Endothelial cell of umbilical vein (primary cell): ENCODE data around the gene CADPS. TPM values are rescaled to one million over a fixed set of nuclear protein-coding genes. Genes with fewer than 3 reads are reported as not detected.

ENCODE experiments used
- BruUV-seq: library from RNA; stranded (reverse); fragments of 400-500 nt; replicated peaks from 2 replicates; lab custom pipeline; 2021; lab: Mats Ljungman, UMichigan
- CTCF ChIA-PET: fragments of 300-600, 350-600 bp; sonication (Branson Sonifier 250); formaldehyde crosslinking; loops from one replicate; lab custom pipeline; 2021; ENCODE audit warnings: antibody characterized with exemption, inconsistent platforms; lab: Charles Lee
- POLR2A ChIA-PET: fragments of 300-600, 350-600 bp; sonication (Branson Sonifier 250); formaldehyde crosslinking; loops from one replicate; lab custom pipeline; 2021; ENCODE audit warnings: antibody characterized with exemption, inconsistent platforms; lab: Charles Lee
- DNase-seq: peaks from one replicate; pipeline ENCODE4 v3.0.0-alpha.2; 2011; ENCODE audit warnings: low read depth, low spot score
- FAIRE-seq: peaks from 2 replicates; lab custom pipeline; 2011; peaks lifted over from hg19 to GRCh38; lab: Jason Lieb, UNC
- H2AFZ ChIP-seq: 2 replicates; pipeline ENCODE4 v1.6.0; 2012; ENCODE audit warnings: low read depth, low read length, control low read depth, inconsistent platforms
- H3K27ac ChIP-seq: 2 replicates; pipeline ENCODE4 v1.5.1; 2011; ENCODE audit warnings: low read depth, mild to moderate bottlenecking, control low read depth, low read length, moderate library complexity; ENCODE audit not compliant: insufficient read depth
- H3K27me3 ChIP-seq, 2 experiments: 2 replicates each; pipeline versions ENCODE4 v1.6.0 to v1.6.1; 2011; ENCODE audit warnings: low read length in 2 of 2, mixed read lengths in 1 of 2; ENCODE audit not compliant: control insufficient read depth in 2 of 2, insufficient read depth in 2 of 2
- H3K36me3 ChIP-seq, 2 experiments: 2 replicates in 1 of 2; 3 replicates in 1 of 2; pipeline ENCODE4 v1.5.1; 2011; ENCODE audit warnings: low read length in 2 of 2, mild to moderate bottlenecking in 1 of 2, moderate library complexity in 1 of 2; ENCODE audit not compliant: control insufficient read depth in 2 of 2, insufficient read depth in 2 of 2; ENCODE audit errors: extremely low read depth in 1 of 2
- H3K4me1 ChIP-seq: 3 replicates; pipeline ENCODE4 v1.5.1; 2011; ENCODE audit warnings: mild to moderate bottlenecking, low read length; ENCODE audit not compliant: control insufficient read depth, insufficient read depth; ENCODE audit errors: extremely low read depth
- H3K4me2 ChIP-seq: 2 replicates; pipeline ENCODE4 v1.6.1; 2011; ENCODE audit warnings: low read length, control low read depth, mixed read lengths; ENCODE audit not compliant: insufficient read depth
- H3K4me3 ChIP-seq, 3 experiments: fragments of 200-600 bp in 1 of 3; sonication (generic), shearing (Covaris generic) in 1 of 3; replicated peaks in 1 of 3; 2 replicates each; pipeline ENCODE4 v1.5.1; 2011 to 2016; ENCODE audit warnings: control low read depth in 3 of 3, low read length in 3 of 3, mild to moderate bottlenecking in 2 of 3, inconsistent platforms in 1 of 3, low read depth in 1 of 3, moderate library complexity in 1 of 3; ENCODE audit not compliant: insufficient read depth in 1 of 3
- H3K79me2 ChIP-seq: 2 replicates; pipeline ENCODE4 v1.6.0; 2012; ENCODE audit warnings: low read length, inconsistent platforms; ENCODE audit not compliant: control insufficient read depth, insufficient read depth
- H3K9ac ChIP-seq: replicated peaks from 2 replicates; pipeline ENCODE3; 2011; ENCODE audit warnings: low read length, control low read depth; ENCODE audit not compliant: insufficient read depth; ENCODE audit errors: extremely low read depth
- H3K9me1 ChIP-seq: replicated peaks from 3 replicates; pipeline ENCODE4 v1.6.0; 2011; ENCODE audit warnings: mild to moderate bottlenecking, low read length; ENCODE audit not compliant: control insufficient read depth, insufficient read depth; ENCODE audit errors: extremely low read depth
- H3K9me3 ChIP-seq: replicated peaks from 2 replicates; pipeline ENCODE4 v1.5.1; 2012; ENCODE audit warnings: low read length, inconsistent platforms; ENCODE audit not compliant: control insufficient read depth, insufficient read depth
- H4K20me1 ChIP-seq: replicated peaks from 2 replicates; pipeline ENCODE3; 2011; ENCODE audit warnings: mild to moderate bottlenecking, low read length; ENCODE audit not compliant: control insufficient read depth, insufficient read depth; ENCODE audit errors: extremely low read depth
- CTCF ChIP-seq, 2 donors: IDR thresholded peaks; 1 replicate in 1 of 2; 2 replicates in 1 of 2; pipeline ENCODE4 v1.5.1; 2011; ENCODE audit warnings: low read length in 2 of 2, mild to moderate bottlenecking in 2 of 2, moderate library complexity in 2 of 2, control low read depth in 1 of 2, inconsistent platforms in 1 of 2, low read depth in 1 of 2; ENCODE audit not compliant: insufficient read depth in 1 of 2; ENCODE audit errors: extremely low read depth in 1 of 2
- EZH2 ChIP-seq: IDR thresholded peaks from 2 replicates; pipeline ENCODE4 v1.6.1; 2012; ENCODE audit warnings: borderline replicate concordance, low read depth, mild to moderate bottlenecking, moderate library complexity, low read length, inconsistent platforms; ENCODE audit not compliant: severe bottlenecking
- FOS ChIP-seq: IDR thresholded peaks from 2 replicates; pipeline ENCODE4 v1.6.1; 2011; ENCODE audit warnings: mild to moderate bottlenecking, low read length, moderate library complexity, borderline replicate concordance; ENCODE audit not compliant: insufficient read depth
- GATA2 ChIP-seq: IDR thresholded peaks from 2 replicates; pipeline ENCODE4 v1.7.0; 2011; ENCODE audit warnings: low read depth, mild to moderate bottlenecking, moderate library complexity, mixed read lengths, low read length; ENCODE audit not compliant: insufficient read length, insufficient read depth
- JUN ChIP-seq: IDR thresholded peaks from 2 replicates; pipeline ENCODE4 v1.6.1; 2011; ENCODE audit warnings: borderline replicate concordance, low read depth; ENCODE audit not compliant: insufficient read length, insufficient read depth
- MAX ChIP-seq: IDR thresholded peaks from 2 replicates; pipeline ENCODE4 v1.6.1; 2011; ENCODE audit not compliant: insufficient read depth, insufficient read length
- MYC ChIP-seq: IDR thresholded peaks from one replicate; pipeline ENCODE4 v1.6.1; 2011; ENCODE audit warnings: mild to moderate bottlenecking, low read depth, low read length
- POLR2A ChIP-seq: IDR thresholded peaks from 2 replicates; pipeline ENCODE4 v1.6.1; 2012; ENCODE audit warnings: low read depth, mild to moderate bottlenecking, control low read depth, low read length
- POLR2AphosphoS5 ChIP-seq: IDR thresholded peaks from 2 replicates; pipeline ENCODE4 v1.6.1; 2012; ENCODE audit warnings: low read depth, mild to moderate bottlenecking, control low read depth, low read length, moderate library complexity; ENCODE audit not compliant: insufficient read depth
- dilution Hi-C: fragments of 300-500 bp; cut with MboI; formaldehyde crosslinking; loops from one replicate; pipeline ENCODE4 v1.15.0; 2019; ENCODE audit warnings: low sequenced_read_pairs; ENCODE audit not compliant: extremely low pct_ligation_motif_present
- intact Hi-C: fragments of 100-400 bp; cut with micrococcal nuclease; formaldehyde crosslinking; loops from one replicate; pipeline ENCODE4 v1.10.0; 2022
- polyA plus RNA-seq, 4 experiments: library from polyadenylated mRNA; depleted of rRNA in 3 of 4; stranded (reverse) in 3 of 4; unstranded in 1 of 4; fragments of >200 nt; gene quantifications; 2 replicates each; pipeline versions ENCODE4 v1.2.1 to v1.2.3, GENCODE V29; 2011 to 2012; ENCODE audit warnings: missing spikeins in 1 of 4
- total RNA-seq: library from RNA; stranded (reverse); gene quantifications from 2 replicates; pipeline ENCODE4 v1.2.3, GENCODE V29; 2021

Gene CADPS
- total and polyA plus RNA-seq, 2 donors (not counting 3 experiments of a cell fraction or from before 2014, with no cell fraction given): not detected

- Histone ChIP-seq H3K79me2 (no peaks in the 10 kb centered on the region), H3K27ac (no peak overlapping the region), H3K4me1 (no peaks in the 10 kb centered on the region), H3K4me2 (no peak overlapping the region), H3K9ac (no peak overlapping the region), H4K20me1 (no peaks in the 10 kb centered on the region), H2AFZ (no peak overlapping the region), H3K9me3 (no peaks in the 10 kb centered on the region), H3K4me3 (no peak overlapping the region), H3K36me3 (no peaks in the 10 kb centered on the region), H3K27me3 (peaks cover 0 to 3% of the 10 kb centered on the region in 2 experiments), H3K9me1 (no peaks in the 10 kb centered on the region)
- BruUV-seq: no TSS peak
- FAIRE-seq (no peak), DNase-seq (no peak)
- ChIA-PET CTCF (no interaction called here), POLR2A (no interaction called here)
- dilution Hi-C loops: no loop called here
- intact Hi-C loops: no loop called here
- no peak for TF ChIP-seq POLR2AphosphoS5
- no peak for TF ChIP-seq FOS
- no peak for TF ChIP-seq JUN
- TF ChIP-seq MYC: no peak
- TF ChIP-seq MAX: no peak
- TF ChIP-seq EZH2: no peak
- TF ChIP-seq GATA2: no peak
- no peak for TF ChIP-seq CTCF (IDR thresholded peaks at IDR 0.05; ENCODE audit: extremely low read depth in 1 of 2, insufficient read depth in 1 of 2, low read depth in 1 of 2, low read length in 2 of 2)
- no peak for TF ChIP-seq POLR2A
Observed at GRCh38 chr3:62414786-62415185, 460.4 kb downstream of the CADPS start.
